ENCODE measurements around the gene ZNFX1.

DNA sequence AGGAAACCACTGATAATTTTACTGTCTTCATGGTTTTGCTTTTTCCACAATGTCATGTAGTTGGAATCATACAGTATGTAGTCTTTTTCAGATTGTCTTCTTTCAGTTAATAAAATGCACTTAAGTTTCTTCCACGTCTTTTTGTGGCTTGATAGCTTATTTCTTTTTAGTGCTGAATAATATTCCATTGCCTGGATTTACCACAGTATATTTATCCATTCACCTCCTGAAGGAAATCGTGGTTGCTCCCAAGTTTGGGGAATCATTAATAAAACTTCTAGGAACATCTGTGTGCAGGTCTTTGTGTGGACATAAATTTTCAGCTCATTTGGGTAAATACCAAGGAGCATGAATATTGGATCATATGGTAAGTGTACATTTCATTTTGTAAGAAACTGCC is 38.8 kb upstream of the ZNFX1 start:
- TF ChIP-seq, protein P1, sequence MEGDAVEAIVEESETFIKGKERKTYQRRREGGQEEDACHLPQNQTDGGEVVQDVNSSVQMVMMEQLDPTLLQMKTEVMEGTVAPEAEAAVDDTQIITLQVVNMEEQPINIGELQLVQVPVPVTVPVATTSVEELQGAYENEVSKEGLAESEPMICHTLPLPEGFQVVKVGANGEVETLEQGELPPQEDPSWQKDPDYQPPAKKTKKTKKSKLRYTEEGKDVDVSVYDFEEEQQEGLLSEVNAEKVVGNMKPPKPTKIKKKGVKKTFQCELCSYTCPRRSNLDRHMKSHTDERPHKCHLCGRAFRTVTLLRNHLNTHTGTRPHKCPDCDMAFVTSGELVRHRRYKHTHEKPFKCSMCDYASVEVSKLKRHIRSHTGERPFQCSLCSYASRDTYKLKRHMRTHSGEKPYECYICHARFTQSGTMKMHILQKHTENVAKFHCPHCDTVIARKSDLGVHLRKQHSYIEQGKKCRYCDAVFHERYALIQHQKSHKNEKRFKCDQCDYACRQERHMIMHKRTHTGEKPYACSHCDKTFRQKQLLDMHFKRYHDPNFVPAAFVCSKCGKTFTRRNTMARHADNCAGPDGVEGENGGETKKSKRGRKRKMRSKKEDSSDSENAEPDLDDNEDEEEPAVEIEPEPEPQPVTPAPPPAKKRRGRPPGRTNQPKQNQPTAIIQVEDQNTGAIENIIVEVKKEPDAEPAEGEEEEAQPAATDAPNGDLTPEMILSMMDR (IDR thresholded peaks at IDR 0.05), result no peak
- TF ChIP-seq POLR2A (IDR thresholded peaks at IDR 0.05), result no peak
